Glutamatergic neuron (in vitro differentiated cells): ENCODE results near the gene LGI4. TPM values are rescaled to one million over a fixed set of nuclear protein-coding genes. Genes with fewer than 3 reads are reported as not detected.

Experiments used
- DNase-seq: peaks from one replicate; pipeline ENCODE4 v3.0.0; 2022
- H3K27ac Mint-ChIP-seq: one replicate; pipeline ENCODE4 v1.8.0; 2020; ENCODE audit warnings: mild to moderate bottlenecking, mixed read lengths, inconsistent platforms; ENCODE audit not compliant: unreplicated experiment
- H3K27me3 Mint-ChIP-seq: one replicate; pipeline ENCODE4 v1.8.0; 2020; ENCODE audit warnings: mild to moderate bottlenecking, moderate library complexity, mixed read lengths, inconsistent platforms; ENCODE audit not compliant: unreplicated experiment
- H3K36me3 Mint-ChIP-seq: one replicate; pipeline ENCODE4 v1.8.0; 2020; ENCODE audit warnings: mild to moderate bottlenecking, mixed read lengths, inconsistent platforms; ENCODE audit not compliant: unreplicated experiment
- H3K4me1 Mint-ChIP-seq: one replicate; pipeline ENCODE4 v1.8.0; 2020; ENCODE audit warnings: mild to moderate bottlenecking, low read depth, mixed read lengths, inconsistent platforms; ENCODE audit not compliant: unreplicated experiment
- H3K4me3 Mint-ChIP-seq: one replicate; pipeline ENCODE4 v1.8.0; 2020; ENCODE audit warnings: mild to moderate bottlenecking, mixed read lengths, inconsistent platforms; ENCODE audit not compliant: unreplicated experiment
- H3K9me3 Mint-ChIP-seq: one replicate; pipeline ENCODE4 v1.8.0; 2020; ENCODE audit warnings: mild to moderate bottlenecking, moderate library complexity, mixed read lengths, inconsistent platforms; ENCODE audit not compliant: unreplicated experiment
- CTCF ChIP-seq: fragments of 200-600 bp; sonication (generic); IDR thresholded peaks from one replicate; pipeline ENCODE4 v1.5.0; 2021; ENCODE audit not compliant: partially characterized antibody, unreplicated experiment
- total RNA-seq: library from RNA; stranded (reverse); fragmentation: NEBNext Ultra II Directional; extraction: Animal tissue kit (Norgen Biotek cat#: 25700); gene quantifications from one replicate; pipeline ENCODE4 v1.2.1, GENCODE V29; 2021; ENCODE audit not compliant: unreplicated experiment

The LGI4 gene
- total RNA-seq, 1 donor from 2014 or later, result 14.4 TPM

GRCh38 chr19:35100588-35101533 lies 34.0 kb downstream of the LGI4 start:
- Mint-ChIP-seq H3K4me3 (no peak overlapping the region), H3K4me1 (peaks cover 5% of the 10 kb centered on the region), H3K9me3 (peaks cover 2% of the 10 kb centered on the region), H3K27me3 (peaks cover 3% of the 10 kb centered on the region), H3K36me3 (no peaks in the 10 kb centered on the region), H3K27ac (no peak overlapping the region)
- TF ChIP-seq CTCF, result no peak
- no peak for DNase-seq

- H3K36me3 Mint-ChIP-seq, result no peaks in the 10 kb centered on the region
- H3K4me1 Mint-ChIP-seq, result peaks cover 10% of the 10 kb centered on the region
- H3K9me3 Mint-ChIP-seq, result peaks cover 2% of the 10 kb centered on the region
- no peak for DNase-seq
- H3K27me3 Mint-ChIP-seq, result peaks cover 6% of the 10 kb centered on the region
- no peak overlapping the region for H3K27ac Mint-ChIP-seq
- TF ChIP-seq CTCF, result no peak
- H3K4me3 Mint-ChIP-seq, result no peak overlapping the region
Observed at GRCh38 chr19:35099897-35100275, 35.0 kb downstream of the LGI4 start.

- Mint-ChIP-seq H3K4me1 (peaks cover 10% of the 10 kb centered on the region), H3K27ac (no peak overlapping the region), H3K36me3 (no peaks in the 10 kb centered on the region), H3K9me3 (peaks cover 2% of the 10 kb centered on the region), H3K4me3 (no peak overlapping the region), H3K27me3 (peaks cover 6% of the 10 kb centered on the region)
- TF ChIP-seq CTCF, result no peak
- no peak for DNase-seq
Observed at GRCh38 chr19:35099155-35099896, 35.5 kb downstream of the LGI4 start.

GRCh38 chr19:35098413-35099049 lies 36.3 kb downstream of the LGI4 start:
- Mint-ChIP-seq H3K4me1 (peaks cover 10% of the 10 kb centered on the region), H3K4me3 (no peak overlapping the region), H3K9me3 (peaks cover 5% of the 10 kb centered on the region), H3K36me3 (no peaks in the 10 kb centered on the region), H3K27ac (no peak overlapping the region), H3K27me3 (peaks cover 6% of the 10 kb centered on the region)
- no peak for DNase-seq
- TF ChIP-seq CTCF, result no peak
